Esophagus squamous epithelium (tissue), 4 donors: ENCODE measurements around the gene F11R.

ENCODE experiments used
- POLR2A ChIP-seq, 4 donors: fragments of 450-650 bp; IDR thresholded peaks; one replicate each; pipeline ENCODE4 v1.6.1; 2017; ENCODE audit warnings: antibody characterized with exemption in 4 of 4, mild to moderate bottlenecking in 4 of 4, moderate library complexity in 3 of 4
- TF ChIP-seq, protein P1 (sequence below), 6 experiments: fragments of 450-650 bp in 4 of 6; fragments of 200-600 bp in 2 of 6; sonication (generic) in 2 of 6; IDR thresholded peaks; one replicate each; pipeline ENCODE4 v1.5.1; 2016 to 2019; ENCODE audit warnings: antibody characterized with exemption in 6 of 6, mild to moderate bottlenecking in 4 of 6, moderate library complexity in 4 of 6

DNA sequence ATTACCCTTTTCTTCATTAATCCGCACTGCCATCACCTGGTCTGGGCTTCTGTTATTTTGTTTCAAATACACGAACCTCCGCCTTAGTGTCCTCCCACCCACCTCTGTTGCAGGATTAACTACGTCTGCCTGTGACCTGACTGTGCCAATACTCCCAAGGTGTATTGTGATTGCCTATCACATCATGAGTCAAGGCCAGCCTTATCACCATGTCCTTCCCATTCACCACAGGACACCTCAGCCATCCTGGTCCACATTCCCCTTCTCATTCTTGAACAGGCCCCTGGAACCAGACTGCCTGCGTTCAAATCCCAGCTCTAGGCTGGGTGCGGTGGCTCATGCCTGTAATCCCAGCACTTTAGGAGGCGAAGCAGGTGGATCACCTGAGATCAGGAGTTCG is 14.4 kb downstream of the F11R start:
- TF ChIP-seq, protein P1, sequence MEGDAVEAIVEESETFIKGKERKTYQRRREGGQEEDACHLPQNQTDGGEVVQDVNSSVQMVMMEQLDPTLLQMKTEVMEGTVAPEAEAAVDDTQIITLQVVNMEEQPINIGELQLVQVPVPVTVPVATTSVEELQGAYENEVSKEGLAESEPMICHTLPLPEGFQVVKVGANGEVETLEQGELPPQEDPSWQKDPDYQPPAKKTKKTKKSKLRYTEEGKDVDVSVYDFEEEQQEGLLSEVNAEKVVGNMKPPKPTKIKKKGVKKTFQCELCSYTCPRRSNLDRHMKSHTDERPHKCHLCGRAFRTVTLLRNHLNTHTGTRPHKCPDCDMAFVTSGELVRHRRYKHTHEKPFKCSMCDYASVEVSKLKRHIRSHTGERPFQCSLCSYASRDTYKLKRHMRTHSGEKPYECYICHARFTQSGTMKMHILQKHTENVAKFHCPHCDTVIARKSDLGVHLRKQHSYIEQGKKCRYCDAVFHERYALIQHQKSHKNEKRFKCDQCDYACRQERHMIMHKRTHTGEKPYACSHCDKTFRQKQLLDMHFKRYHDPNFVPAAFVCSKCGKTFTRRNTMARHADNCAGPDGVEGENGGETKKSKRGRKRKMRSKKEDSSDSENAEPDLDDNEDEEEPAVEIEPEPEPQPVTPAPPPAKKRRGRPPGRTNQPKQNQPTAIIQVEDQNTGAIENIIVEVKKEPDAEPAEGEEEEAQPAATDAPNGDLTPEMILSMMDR (IDR thresholded peaks at IDR 0.05): no peak
- TF ChIP-seq POLR2A (IDR thresholded peaks at IDR 0.05): no peak
